Uterus (tissue), 2 donors: ENCODE results near the gene CCDC93.

ENCODE experiments used
- POLR2A ChIP-seq, 2 donors: fragments of 450-650 bp; IDR thresholded peaks; one replicate each; pipeline ENCODE4 v1.6.1; 2016; ENCODE audit warnings: antibody characterized with exemption in 2 of 2, mild to moderate bottlenecking in 1 of 2, moderate library complexity in 1 of 2
- TF ChIP-seq, protein P1 (sequence below), 4 experiments: fragments of 200-600 bp in 2 of 4; fragments of 450-650 bp in 2 of 4; sonication (generic) in 2 of 4; IDR thresholded peaks; one replicate each; pipeline ENCODE4 v1.5.1; 2016 to 2019; ENCODE audit warnings: antibody characterized with exemption in 4 of 4, mild to moderate bottlenecking in 2 of 4, moderate library complexity in 1 of 4

DNA sequence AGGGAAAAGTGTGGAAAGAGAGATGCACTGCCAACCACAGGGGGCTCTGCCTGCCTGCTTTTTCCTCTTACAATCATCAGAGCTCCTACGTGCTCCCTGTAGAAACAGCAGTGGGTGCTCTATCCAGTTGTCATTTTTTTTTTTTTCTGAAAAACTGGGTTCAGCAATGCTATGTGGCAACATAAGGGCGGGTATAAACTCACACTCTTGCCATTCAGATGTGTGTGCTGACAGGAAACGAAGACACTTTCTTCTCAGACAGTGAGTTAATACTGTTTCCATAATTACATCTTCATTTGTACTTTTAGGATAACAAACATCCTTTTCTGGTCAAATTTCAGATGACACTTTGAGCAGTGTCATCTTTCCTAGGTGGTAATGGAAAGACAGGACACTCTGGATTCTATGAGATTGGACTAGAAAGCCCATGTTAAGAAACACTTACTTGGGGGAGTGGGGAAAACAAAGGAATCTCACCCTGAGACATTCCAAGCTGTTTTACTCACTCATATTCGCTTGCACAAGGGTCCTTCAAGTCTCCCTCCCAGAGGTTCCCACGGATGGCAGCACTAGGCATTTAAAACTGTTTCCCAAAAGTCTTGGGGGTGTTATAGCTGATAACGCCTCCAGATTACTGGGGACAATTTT is 41.3 kb downstream of the CCDC93 start:
- TF ChIP-seq, protein P1, sequence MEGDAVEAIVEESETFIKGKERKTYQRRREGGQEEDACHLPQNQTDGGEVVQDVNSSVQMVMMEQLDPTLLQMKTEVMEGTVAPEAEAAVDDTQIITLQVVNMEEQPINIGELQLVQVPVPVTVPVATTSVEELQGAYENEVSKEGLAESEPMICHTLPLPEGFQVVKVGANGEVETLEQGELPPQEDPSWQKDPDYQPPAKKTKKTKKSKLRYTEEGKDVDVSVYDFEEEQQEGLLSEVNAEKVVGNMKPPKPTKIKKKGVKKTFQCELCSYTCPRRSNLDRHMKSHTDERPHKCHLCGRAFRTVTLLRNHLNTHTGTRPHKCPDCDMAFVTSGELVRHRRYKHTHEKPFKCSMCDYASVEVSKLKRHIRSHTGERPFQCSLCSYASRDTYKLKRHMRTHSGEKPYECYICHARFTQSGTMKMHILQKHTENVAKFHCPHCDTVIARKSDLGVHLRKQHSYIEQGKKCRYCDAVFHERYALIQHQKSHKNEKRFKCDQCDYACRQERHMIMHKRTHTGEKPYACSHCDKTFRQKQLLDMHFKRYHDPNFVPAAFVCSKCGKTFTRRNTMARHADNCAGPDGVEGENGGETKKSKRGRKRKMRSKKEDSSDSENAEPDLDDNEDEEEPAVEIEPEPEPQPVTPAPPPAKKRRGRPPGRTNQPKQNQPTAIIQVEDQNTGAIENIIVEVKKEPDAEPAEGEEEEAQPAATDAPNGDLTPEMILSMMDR (IDR thresholded peaks at IDR 0.05), result no peak
- no peak for TF ChIP-seq POLR2A (IDR thresholded peaks at IDR 0.05)
